Measurements from ENCODE around the gene SLC6A16. TPM values are rescaled to one million over a fixed set of nuclear protein-coding genes. Genes with fewer than 3 reads are reported as not detected.
A peak's percentile ranks its signal among the peaks of the same experiment; 100 is the strongest.
"Not testable (repeated sequence)": the region's sequence is repeated elsewhere in the genome, so short reads cannot be mapped to it uniquely, and the experiment has no call there.

The SLC6A16 gene
- total RNA-seq, 1 donor from 2014 or later, result 3.5 TPM

DNA sequence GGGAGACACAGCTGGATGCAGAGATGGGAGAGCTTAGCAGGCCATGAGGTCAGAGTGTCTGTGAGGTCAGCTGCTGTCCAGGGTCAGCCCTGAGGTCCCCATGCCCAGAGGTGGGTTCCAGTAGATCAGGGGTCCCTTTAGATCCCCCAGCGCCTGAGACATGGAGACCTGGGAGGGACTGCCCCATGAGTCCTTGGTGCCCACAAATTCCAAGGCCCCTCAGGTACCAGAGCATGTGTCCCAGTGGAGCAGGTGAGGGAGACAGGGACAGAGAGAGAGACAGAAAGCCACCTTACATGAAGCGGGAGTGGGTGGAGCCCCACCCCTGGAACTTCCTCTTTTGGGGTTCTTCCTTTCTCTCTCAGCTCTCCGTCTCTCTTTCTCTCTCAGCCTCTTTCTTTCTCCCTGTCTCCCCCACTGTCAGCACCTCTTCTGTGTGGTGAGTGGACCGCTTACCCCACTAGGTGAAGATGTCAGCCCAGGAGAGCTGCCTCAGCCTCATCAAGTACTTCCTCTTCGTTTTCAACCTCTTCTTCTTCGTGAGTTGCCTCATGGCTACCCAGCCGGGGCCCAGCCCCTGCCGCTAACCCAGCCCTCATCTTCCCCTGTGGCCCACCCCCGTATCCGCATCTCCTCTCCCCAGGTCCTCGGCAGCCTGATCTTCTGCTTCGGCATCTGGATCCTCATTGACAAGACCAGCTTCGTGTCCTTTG is 10.2 kb upstream of the SLC6A16 start, which contains the start of gene CD37:
Gene CD37, plus strand, starts transcription at position 336 of the 713 bp plus-strand sequence. Its CDS starts 135 bp downstream, at position 471.
- Mint-ChIP-seq H3K9me3 (no peaks in the 10 kb centered on the region), H3K4me3 (no peak within 1 kb of the TSS), H3K36me3 (peaks cover 8% of the 10 kb centered on the region), H3K27me3 (peaks cover 10% of the 10 kb centered on the region), H3K4me1 (ENCODE audit: unreplicated experiment) (peaks cover 16% of the 10 kb centered on the region), H3K27ac (no peak within 1 kb of the TSS)
- TF ChIP-seq CTCF (conservative IDR thresholded peaks at IDR 0.05), result no peak
- DNase-seq (ENCODE audit: extremely low spot score, unreplicated experiment), result no peak

- Mint-ChIP-seq H3K4me1 (ENCODE audit: unreplicated experiment) (peaks cover 12% of the 10 kb centered on the region), H3K4me3 (no peak overlapping the region), H3K36me3 (peaks cover 8% of the 10 kb centered on the region), H3K9me3 (no peaks in the 10 kb centered on the region), H3K27ac (no peak overlapping the region), H3K27me3 (peaks cover 7% of the 10 kb centered on the region)
- no peak for TF ChIP-seq CTCF (conservative IDR thresholded peaks at IDR 0.05)
- no peak for DNase-seq (ENCODE audit: extremely low spot score, unreplicated experiment)
Measured at GRCh38 chr19:49333811-49334288, 8.9 kb upstream of the SLC6A16 start.

DNA sequence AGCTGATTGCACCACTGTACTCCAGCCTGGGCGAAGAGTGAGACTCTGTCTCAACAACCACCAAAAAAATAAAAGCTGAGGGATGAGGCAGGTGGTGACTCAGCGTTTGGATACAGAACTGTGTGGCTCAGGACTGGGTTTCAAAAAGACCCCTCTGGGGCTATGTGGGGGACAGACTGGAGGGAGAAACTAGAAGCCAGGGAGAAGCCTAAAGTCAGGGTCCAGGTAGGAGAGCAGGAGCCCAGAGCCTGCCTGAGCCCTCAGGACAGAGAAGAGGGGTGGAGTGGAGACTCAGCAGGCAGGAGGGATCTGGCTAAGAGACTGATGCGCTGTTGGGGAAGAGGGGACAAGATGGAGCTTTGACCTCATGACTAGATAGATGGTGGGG is 8.4 kb upstream of the SLC6A16 start:
- Mint-ChIP-seq H3K4me3 (no peak overlapping the region), H3K27me3 (peaks cover 3% of the 10 kb centered on the region), H3K36me3 (peaks cover 6% of the 10 kb centered on the region), H3K9me3 (no peaks in the 10 kb centered on the region), H3K27ac (no peak overlapping the region), H3K4me1 (ENCODE audit: unreplicated experiment) (peaks cover 7% of the 10 kb centered on the region)
- TF ChIP-seq CTCF (conservative IDR thresholded peaks at IDR 0.05), result no peak
- no peak for DNase-seq (ENCODE audit: extremely low spot score, unreplicated experiment)

- H3K36me3 Mint-ChIP-seq, result peaks cover 11% of the 10 kb centered on the region
- H3K9me3 Mint-ChIP-seq; H3K4me1 Mint-ChIP-seq (ENCODE audit: unreplicated experiment); H3K4me3 Mint-ChIP-seq; H3K27ac Mint-ChIP-seq; H3K27me3 Mint-ChIP-seq; DNase-seq (ENCODE audit: extremely low spot score, unreplicated experiment): not testable (repeated sequence)
Measured at GRCh38 chr19:49332691-49333417, 7.9 kb upstream of the SLC6A16 start.

GRCh38 chr19:49331616-49332055 is 6.6 kb upstream of the SLC6A16 start:
- Mint-ChIP-seq H3K4me1 (ENCODE audit: unreplicated experiment) (peaks cover 10% of the 10 kb centered on the region), H3K27ac (no peak overlapping the region), H3K36me3 (peaks cover 17% of the 10 kb centered on the region), H3K27me3 (no peaks in the 10 kb centered on the region), H3K4me3 (peak overlapping the region; percentile 41), H3K9me3 (no peaks in the 10 kb centered on the region)
- no peak for TF ChIP-seq CTCF (conservative IDR thresholded peaks at IDR 0.05)
- DNase-seq (ENCODE audit: extremely low spot score, unreplicated experiment), result no peak

- not testable (repeated sequence) for H3K27ac Mint-ChIP-seq; H3K9me3 Mint-ChIP-seq; DNase-seq (ENCODE audit: extremely low spot score, unreplicated experiment); H3K27me3 Mint-ChIP-seq
- H3K4me1 Mint-ChIP-seq (ENCODE audit: unreplicated experiment), result peaks cover 10% of the 10 kb centered on the region
- H3K4me3 Mint-ChIP-seq, result peak overlapping the region; percentile 41
- H3K36me3 Mint-ChIP-seq, result peaks cover 17% of the 10 kb centered on the region
Measured at GRCh38 chr19:49331187-49331586, 6.2 kb upstream of the SLC6A16 start.

Measured in type B pancreatic cell (in vitro differentiated cells).